ENCODE data around the gene PVALEF. TPM values are rescaled to one million over a fixed set of nuclear protein-coding genes. Genes with fewer than 3 reads are reported as not detected.

PVALEF gene
- total RNA-seq, 1 donor from 2014 or later: 0.29 TPM

GRCh38 chr17:81136366-81136765 is 28.9 kb upstream of the PVALEF start:
- Mint-ChIP-seq H3K36me3 (ENCODE audit: unreplicated experiment) (no peaks in the 10 kb centered on the region), H3K9me3 (ENCODE audit: unreplicated experiment) (peaks cover 17% of the 10 kb centered on the region), H3K27ac (ENCODE audit: unreplicated experiment) (no peak overlapping the region), H3K4me1 (ENCODE audit: low read depth, unreplicated experiment) (peaks cover 4% of the 10 kb centered on the region), H3K27me3 (ENCODE audit: unreplicated experiment) (peaks cover 13% of the 10 kb centered on the region), H3K4me3 (ENCODE audit: unreplicated experiment) (no peak overlapping the region)
- no peak for DNase-seq
- TF ChIP-seq CTCF (IDR thresholded peaks at IDR 0.05; ENCODE audit: partially characterized antibody, unreplicated experiment): no peak

GRCh38 chr17:81137248-81137647 is 28.1 kb upstream of the PVALEF start:
- DNase-seq: no peak
- Mint-ChIP-seq H3K27me3 (ENCODE audit: unreplicated experiment) (peaks cover 19% of the 10 kb centered on the region), H3K9me3 (ENCODE audit: unreplicated experiment) (peaks cover 17% of the 10 kb centered on the region), H3K4me3 (ENCODE audit: unreplicated experiment) (peak overlapping the region; percentile 57), H3K4me1 (ENCODE audit: low read depth, unreplicated experiment) (peaks cover 6% of the 10 kb centered on the region), H3K36me3 (ENCODE audit: unreplicated experiment) (no peaks in the 10 kb centered on the region), H3K27ac (ENCODE audit: unreplicated experiment) (no peak overlapping the region)
- no peak for TF ChIP-seq CTCF (IDR thresholded peaks at IDR 0.05; ENCODE audit: partially characterized antibody, unreplicated experiment)

GRCh38 chr17:81138083-81138482 is 27.2 kb upstream of the PVALEF start:
- no peaks in the 10 kb centered on the region for H3K36me3 Mint-ChIP-seq (ENCODE audit: unreplicated experiment)
- DNase-seq: no peak
- peak overlapping the region; percentile 22 for H3K4me3 Mint-ChIP-seq (ENCODE audit: unreplicated experiment)
- peaks cover 19% of the 10 kb centered on the region for H3K27me3 Mint-ChIP-seq (ENCODE audit: unreplicated experiment)
- TF ChIP-seq CTCF (IDR thresholded peaks at IDR 0.05; ENCODE audit: partially characterized antibody, unreplicated experiment): no peak
- no peak overlapping the region for H3K27ac Mint-ChIP-seq (ENCODE audit: unreplicated experiment)
- H3K9me3 Mint-ChIP-seq (ENCODE audit: unreplicated experiment): peaks cover 17% of the 10 kb centered on the region
- peaks cover 8% of the 10 kb centered on the region for H3K4me1 Mint-ChIP-seq (ENCODE audit: low read depth, unreplicated experiment)

GRCh38 chr17:81138500-81138899 is 26.8 kb upstream of the PVALEF start:
- peaks cover 19% of the 10 kb centered on the region for H3K27me3 Mint-ChIP-seq (ENCODE audit: unreplicated experiment)
- peaks cover 17% of the 10 kb centered on the region for H3K9me3 Mint-ChIP-seq (ENCODE audit: unreplicated experiment)
- no peak for DNase-seq
- peak overlapping the region; percentile 22 for H3K4me3 Mint-ChIP-seq (ENCODE audit: unreplicated experiment)
- no peak overlapping the region for H3K27ac Mint-ChIP-seq (ENCODE audit: unreplicated experiment)
- no peak for TF ChIP-seq CTCF (IDR thresholded peaks at IDR 0.05; ENCODE audit: partially characterized antibody, unreplicated experiment)
- H3K4me1 Mint-ChIP-seq (ENCODE audit: low read depth, unreplicated experiment): peaks cover 8% of the 10 kb centered on the region
- no peaks in the 10 kb centered on the region for H3K36me3 Mint-ChIP-seq (ENCODE audit: unreplicated experiment)

- peaks cover 19% of the 10 kb centered on the region for H3K27me3 Mint-ChIP-seq (ENCODE audit: unreplicated experiment)
- H3K36me3 Mint-ChIP-seq (ENCODE audit: unreplicated experiment): no peaks in the 10 kb centered on the region
- H3K4me1 Mint-ChIP-seq (ENCODE audit: low read depth, unreplicated experiment): peaks cover 8% of the 10 kb centered on the region
- H3K27ac Mint-ChIP-seq (ENCODE audit: unreplicated experiment): no peak overlapping the region
- no peak for TF ChIP-seq CTCF (IDR thresholded peaks at IDR 0.05; ENCODE audit: partially characterized antibody, unreplicated experiment)
- DNase-seq: no peak
- H3K9me3 Mint-ChIP-seq (ENCODE audit: unreplicated experiment): peaks cover 17% of the 10 kb centered on the region
- H3K4me3 Mint-ChIP-seq (ENCODE audit: unreplicated experiment): no peak overlapping the region
Observed at GRCh38 chr17:81139428-81139827, 25.9 kb upstream of the PVALEF start.

Measured in glutamatergic neuron (in vitro differentiated cells).